PC-3 (cell line): ENCODE results near the gene RTL10.

Experiments used
- EZH2phosphoT487 ChIP-seq: fragments of 300-600 bp; sonication (generic); IDR thresholded peaks from 2 replicates; pipeline ENCODE4 v1.6.1; 2018; ENCODE audit warnings: mild to moderate bottlenecking, antibody characterized with exemption, low read length, borderline replicate concordance
- TF ChIP-seq, protein P1 (sequence below): fragments of 300-600 bp; sonication (generic); conservative IDR thresholded peaks from 2 replicates; pipeline ENCODE4 v1.5.1; 2017; ENCODE audit warnings: antibody characterized with exemption, low read depth, mild to moderate bottlenecking, low read length

DNA sequence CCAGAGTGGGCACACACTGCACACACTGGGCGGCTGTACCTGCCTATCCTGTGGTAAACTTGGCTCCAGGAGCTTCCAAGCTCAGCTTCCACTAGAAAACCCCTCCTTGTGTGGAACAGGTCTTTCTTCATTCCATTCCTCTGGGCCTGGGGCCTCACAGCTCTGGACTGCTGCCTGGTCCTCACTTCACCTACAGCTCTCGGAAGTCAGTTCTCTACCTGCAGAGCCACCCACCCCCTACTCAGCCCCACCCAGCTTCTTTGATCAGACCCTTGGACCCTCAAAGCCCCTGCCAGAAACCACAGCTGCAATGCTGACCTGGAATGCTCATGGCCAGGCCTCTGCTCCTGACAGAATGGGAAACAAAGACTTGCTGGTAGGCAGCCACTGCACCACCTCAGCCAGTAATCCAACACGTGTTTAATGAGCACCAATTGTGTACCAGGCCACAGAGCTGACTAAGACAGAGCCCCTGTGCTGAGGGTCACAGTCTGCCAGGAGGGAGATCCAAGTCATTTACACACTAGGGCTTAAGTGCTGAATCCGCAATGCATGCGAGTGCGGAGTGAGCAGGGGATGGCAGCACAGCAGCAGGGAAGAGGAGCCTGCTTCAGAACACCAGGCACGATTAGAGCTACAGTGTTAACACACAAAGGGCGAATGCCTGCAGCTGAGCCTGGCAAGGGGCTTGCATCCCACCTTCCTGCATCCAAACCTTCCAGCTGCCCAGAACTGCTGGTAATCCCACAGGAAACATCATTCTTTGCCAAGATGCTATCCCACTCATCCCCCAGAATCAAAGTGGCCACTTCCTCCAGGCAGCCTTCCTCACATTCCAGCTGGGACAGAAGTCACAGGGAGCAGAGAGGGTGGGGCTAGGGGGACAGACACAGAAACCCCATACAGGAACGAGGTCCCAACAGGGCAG lies 4.6 kb downstream of the RTL10 start:
- TF ChIP-seq, protein P1, sequence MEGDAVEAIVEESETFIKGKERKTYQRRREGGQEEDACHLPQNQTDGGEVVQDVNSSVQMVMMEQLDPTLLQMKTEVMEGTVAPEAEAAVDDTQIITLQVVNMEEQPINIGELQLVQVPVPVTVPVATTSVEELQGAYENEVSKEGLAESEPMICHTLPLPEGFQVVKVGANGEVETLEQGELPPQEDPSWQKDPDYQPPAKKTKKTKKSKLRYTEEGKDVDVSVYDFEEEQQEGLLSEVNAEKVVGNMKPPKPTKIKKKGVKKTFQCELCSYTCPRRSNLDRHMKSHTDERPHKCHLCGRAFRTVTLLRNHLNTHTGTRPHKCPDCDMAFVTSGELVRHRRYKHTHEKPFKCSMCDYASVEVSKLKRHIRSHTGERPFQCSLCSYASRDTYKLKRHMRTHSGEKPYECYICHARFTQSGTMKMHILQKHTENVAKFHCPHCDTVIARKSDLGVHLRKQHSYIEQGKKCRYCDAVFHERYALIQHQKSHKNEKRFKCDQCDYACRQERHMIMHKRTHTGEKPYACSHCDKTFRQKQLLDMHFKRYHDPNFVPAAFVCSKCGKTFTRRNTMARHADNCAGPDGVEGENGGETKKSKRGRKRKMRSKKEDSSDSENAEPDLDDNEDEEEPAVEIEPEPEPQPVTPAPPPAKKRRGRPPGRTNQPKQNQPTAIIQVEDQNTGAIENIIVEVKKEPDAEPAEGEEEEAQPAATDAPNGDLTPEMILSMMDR: no peak
- no peak for TF ChIP-seq EZH2phosphoT487
